T-cell (primary cell): Measurements from ENCODE around the gene ZNF148. TPM values are rescaled to one million over a fixed set of nuclear protein-coding genes. Genes with fewer than 3 reads are reported as not detected.

Experiments
- ATAC-seq, 4 experiments: fragments of 200-7000 bp in 3 of 4; fragments of 150-1000 bp in 1 of 4; cut with Tn5 transposase; replicated peaks in 1 of 4; 1 replicate in 3 of 4; 2 replicates in 1 of 4; pipeline ENCODE4 v1.10.0; 2021; ENCODE audit warnings: moderate library complexity in 3 of 4, mild to moderate bottlenecking in 2 of 4, moderate number of reproducible peaks in 1 of 4
- CTCF ChIA-PET, 2 donors: fragments of 300-600 bp; sonication (Branson Sonifier 250); formaldehyde crosslinking; loops; one replicate each; lab custom pipeline; 2022; ENCODE audit warnings: antibody characterized with exemption in 2 of 2; lab: Charles Lee
- POLR2A ChIA-PET, 2 donors: fragments of 300-600 bp; sonication (Branson Sonifier 250); formaldehyde crosslinking; loops; one replicate each; lab custom pipeline; 2022; ENCODE audit warnings: antibody characterized with exemption in 2 of 2; lab: Charles Lee
- DNase-seq, 35 experiments: peaks; one replicate each; pipeline versions ENCODE4 v3.0.0 to v3.0.0-alpha.2; 2013 to 2023
- H3K27ac ChIP-seq: one replicate; pipeline ENCODE4 v1.5.1; 2013; ENCODE audit warnings: low read length
- H3K27me3 ChIP-seq, 2 experiments: replicated peaks in 1 of 2; 1 replicate in 1 of 2; 2 replicates in 1 of 2; pipeline versions ENCODE4 v1.6.1 to v1.7.0; 2013; ENCODE audit warnings: low read length in 1 of 2, mixed read lengths in 1 of 2; ENCODE audit not compliant: control insufficient read depth in 2 of 2, insufficient read depth in 2 of 2; ENCODE audit errors: extremely low read depth in 1 of 2
- H3K36me3 ChIP-seq, 2 donors: 1 replicate in 1 of 2; 2 replicates in 1 of 2; pipeline versions ENCODE4 v1.6.1 to v1.7.0; 2013; ENCODE audit warnings: low read length in 1 of 2; ENCODE audit not compliant: control insufficient read depth in 2 of 2, insufficient read depth in 1 of 2; ENCODE audit errors: extremely low read depth in 1 of 2
- H3K4me1 ChIP-seq, 2 experiments: 1 replicate in 1 of 2; 2 replicates in 1 of 2; pipeline versions ENCODE4 v1.6.1 to v1.7.0; 2013; ENCODE audit warnings: low read length in 2 of 2, mixed read lengths in 1 of 2; ENCODE audit not compliant: insufficient read depth in 2 of 2, control insufficient read depth in 1 of 2; ENCODE audit errors: extremely low read depth in 1 of 2
- H3K4me3 ChIP-seq, 2 donors: 1 replicate in 1 of 2; 2 replicates in 1 of 2; pipeline versions ENCODE4 v1.5.1 to v1.7.0; 2013; ENCODE audit warnings: mild to moderate bottlenecking in 2 of 2, low read length in 1 of 2, moderate library complexity in 1 of 2; ENCODE audit not compliant: control insufficient read depth in 1 of 2; ENCODE audit errors: extremely low read depth in 1 of 2
- H3K9me3 ChIP-seq: 2 replicates; pipeline ENCODE4 v1.7.0; 2013
- H3K27ac Mint-ChIP-seq, 2 donors: one replicate each; pipeline ENCODE4 v1.8.0; 2020 to 2021; ENCODE audit warnings: mild to moderate bottlenecking in 2 of 2, mixed read lengths in 2 of 2
- H3K27me3 Mint-ChIP-seq, 2 donors: one replicate each; pipeline ENCODE4 v1.8.0; 2021 to 2022; ENCODE audit warnings: mixed read lengths in 2 of 2
- H3K36me3 Mint-ChIP-seq: one replicate; pipeline ENCODE4 v1.8.0; 2021; ENCODE audit warnings: mixed read lengths
- H3K4me1 Mint-ChIP-seq, 3 donors: one replicate each; pipeline ENCODE4 v1.8.0; 2020 to 2022; ENCODE audit warnings: mixed read lengths in 3 of 3, mild to moderate bottlenecking in 1 of 3
- H3K4me3 Mint-ChIP-seq, 3 donors: one replicate each; pipeline ENCODE4 v1.8.0; 2020 to 2022; ENCODE audit warnings: mild to moderate bottlenecking in 3 of 3, mixed read lengths in 3 of 3, moderate library complexity in 3 of 3
- H3K9me3 Mint-ChIP-seq, 3 donors: one replicate each; pipeline ENCODE4 v1.8.0; 2020 to 2022; ENCODE audit warnings: mixed read lengths in 3 of 3
- whole genome bisulfite sequencing: methylation state at CpG from one replicate; pipeline ENCODE4 v1.1.5; 2013; ENCODE audit warnings: missing lambda C conversion rate; ENCODE audit not compliant: insufficient coverage; 5-methylcytosine and 5-hydroxymethylcytosine counted together
- total RNA-seq, 35 experiments: library from RNA in 6 of 35; stranded (reverse) in 6 of 35; fragments of 120-200 nt in 1 of 35; gene quantifications; one replicate each; pipeline versions ENCODE4 v1.2.1 to v1.2.4 and lab custom pipeline; 2013 to 2026

ZNF148 gene
- total RNA-seq, 5 donors from 2014 or later (not counting 1 experiment from before 2014, with no cell fraction given) = 46.5 to 50.6 (median 50.4) TPM

GRCh38 chr3:125213364-125213755, 161.8 kb downstream of the ZNF148 start:
- H3K27ac Mint-ChIP-seq = no peak overlapping the region
- H3K4me1 ChIP-seq = peaks cover 0 to 14% of the 10 kb centered on the region in 2 experiments
- H3K4me3 ChIP-seq = no peak overlapping the region
- ChIA-PET POLR2A (no interaction called here), CTCF (interaction anchor here in 1 of 2 donors (0.6 kb wide), 1 partner anchor 34 kb away, joined by 4 read pairs; no protein-coding TSS in a partner anchor)
- no peaks in the 10 kb centered on the region for H3K36me3 ChIP-seq
- no peaks in the 10 kb centered on the region for H3K36me3 Mint-ChIP-seq
- peaks cover 11 to 37% of the 10 kb centered on the region in 2 experiments for H3K27me3 ChIP-seq
- H3K4me3 Mint-ChIP-seq = peak overlapping the region in 2 of 3 donors; percentile 6 to 25
- no peaks in the 10 kb centered on the region for H3K9me3 Mint-ChIP-seq
- H3K9me3 ChIP-seq = no peaks in the 10 kb centered on the region
- H3K27ac ChIP-seq = no peak overlapping the region
- peaks cover 48 to 53% of the 10 kb centered on the region in 2 donors for H3K27me3 Mint-ChIP-seq
- no peak for ATAC-seq
- 100% methylated on average over 3 of the region's 4 CpGs for WGBS
- no peak for DNase-seq
- H3K4me1 Mint-ChIP-seq = peaks cover 8 to 16% (median 12%) of the 10 kb centered on the region in 3 donors

DNA sequence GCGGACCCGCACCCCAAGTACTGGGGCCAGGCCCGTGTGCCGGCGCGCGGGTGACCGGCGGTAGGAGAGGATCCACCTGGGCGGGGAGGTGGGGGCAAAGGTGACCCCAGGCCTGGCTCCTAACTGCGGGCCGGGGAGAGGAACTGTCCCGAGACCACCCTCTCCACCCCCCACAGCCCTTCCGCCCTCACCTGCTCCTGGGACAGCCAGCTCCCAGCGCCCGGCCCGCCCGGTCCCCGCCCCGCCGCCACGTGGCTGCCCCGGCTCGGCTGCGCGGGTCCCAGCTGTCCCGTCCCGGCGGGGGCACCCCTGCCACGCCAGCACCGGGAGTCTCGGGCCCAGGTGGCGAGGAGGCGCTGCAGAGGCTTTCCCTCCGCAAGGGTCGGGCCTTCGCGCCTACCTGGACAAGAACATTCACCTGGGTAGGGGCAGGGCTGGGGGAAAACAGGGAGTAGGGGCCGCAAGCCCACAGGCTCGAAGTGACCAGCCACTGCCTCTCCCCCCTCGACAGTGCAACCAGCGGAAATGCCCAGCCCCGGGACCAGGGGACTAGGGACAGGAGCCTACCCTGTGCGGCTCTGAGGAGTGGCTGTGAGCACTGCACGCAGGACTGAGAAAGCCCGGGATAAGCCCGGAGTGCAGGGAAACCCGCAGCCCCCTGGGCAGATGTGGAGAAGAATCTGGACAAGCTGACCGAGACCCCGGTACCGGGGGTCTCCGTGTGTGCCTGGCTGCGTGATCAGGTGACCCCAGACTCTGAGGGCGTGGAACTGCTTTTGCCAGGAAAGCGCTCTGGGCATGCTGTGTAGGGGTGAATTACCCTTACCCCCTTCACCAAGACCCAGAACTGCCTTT, 162.4 kb downstream of the ZNF148 start, which contains the start of gene SLC12A8:
SLC12A8 (minus strand) TSS at position 240 of the 855 bp plus-strand sequence. CDS start 1,399 bp downstream, outside the sequence.
- POLR2A ChIA-PET = no interaction called here
- peak within 1 kb of the TSS in 1 of 2 donors; percentile 56 for H3K4me3 ChIP-seq

GRCh38 chr3:125212091-125212508, 163.0 kb downstream of the ZNF148 start:
- DNase-seq = no peak
- Mint-ChIP-seq H3K27me3 (peaks cover 53 to 54% of the 10 kb centered on the region in 2 donors), H3K9me3 (no peaks in the 10 kb centered on the region), H3K4me3 (peak overlapping the region; percentile 26 to 65 (median 62)), H3K4me1 (peaks cover 8 to 16% (median 12%) of the 10 kb centered on the region in 3 donors), H3K36me3 (no peaks in the 10 kb centered on the region), H3K27ac (no peak overlapping the region)
- peak; percentile 13 to 45 (median 28) for ATAC-seq
- H3K36me3 ChIP-seq = no peaks in the 10 kb centered on the region
- no peak overlapping the region for H3K27ac ChIP-seq
- H3K4me3 ChIP-seq = peak overlapping the region in 1 of 2 donors; percentile 56
- WGBS = 18% methylated on average over 22 of the region's 28 CpGs
- no peaks in the 10 kb centered on the region for H3K9me3 ChIP-seq
- ChIA-PET POLR2A (no interaction called here), CTCF (no interaction called here)
- peaks cover 0 to 14% of the 10 kb centered on the region in 2 experiments for H3K4me1 ChIP-seq
- H3K27me3 ChIP-seq = peaks cover 11 to 41% of the 10 kb centered on the region in 2 experiments

More for the DNA sequence above, 162.4 kb downstream of the ZNF148 start, which contains the start of gene SLC12A8:
- H3K4me1 Mint-ChIP-seq = peaks cover 8 to 16% (median 12%) of the 10 kb centered on the region in 3 donors
- peaks cover 50 to 53% of the 10 kb centered on the region in 2 donors for H3K27me3 Mint-ChIP-seq
- H3K27ac Mint-ChIP-seq = no peak within 1 kb of the TSS
- Histone ChIP-seq H3K27me3 (peaks cover 11 to 41% of the 10 kb centered on the region in 2 experiments), H3K27ac (no peak within 1 kb of the TSS), H3K36me3 (no peaks in the 10 kb centered on the region), H3K9me3 (no peaks in the 10 kb centered on the region), H3K4me1 (peaks cover 0 to 14% of the 10 kb centered on the region in 2 experiments)
- peak within 1 kb of the TSS; percentile 26 to 65 (median 62) for H3K4me3 Mint-ChIP-seq
- no peaks in the 10 kb centered on the region for H3K9me3 Mint-ChIP-seq
- DNase-seq (no peak), ATAC-seq (peak; percentile 31 to 45 (median 38))
- CTCF ChIA-PET = interaction anchor here in 1 of 2 donors (0.6 kb wide), 1 partner anchor 34 kb away, joined by 4 read pairs; no protein-coding TSS in a partner anchor
- 4% methylated on average over 35 of the region's 55 CpGs for WGBS
- no peaks in the 10 kb centered on the region for H3K36me3 Mint-ChIP-seq

DNA sequence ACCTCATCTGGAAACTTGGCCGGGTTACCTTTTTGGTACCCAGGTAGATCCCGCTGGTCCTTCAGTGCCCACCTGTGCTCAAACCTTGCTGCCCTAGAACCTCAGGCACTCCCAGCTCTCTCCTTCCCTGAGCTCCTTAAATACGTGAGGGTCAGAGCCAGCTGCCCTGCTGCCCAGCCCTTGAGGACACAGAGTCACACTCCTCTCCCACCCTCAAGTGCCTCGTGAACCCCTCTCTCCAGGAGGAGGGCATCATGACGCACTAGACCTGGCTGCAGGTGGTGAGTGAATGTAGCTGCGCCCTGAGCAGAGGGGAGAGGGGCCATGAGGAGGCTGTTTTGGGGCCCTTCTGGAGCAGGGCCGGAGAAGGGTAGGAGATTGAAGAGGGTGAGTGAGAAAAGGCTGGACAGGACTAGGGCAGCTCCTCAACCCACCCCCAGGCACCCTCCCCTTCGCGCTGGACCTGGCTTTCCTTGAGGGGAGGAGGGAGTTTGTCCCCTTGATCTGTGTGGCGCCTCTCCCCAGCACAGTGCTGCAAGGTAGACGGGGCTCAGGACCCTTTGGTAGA, 163.5 kb downstream of the ZNF148 start:
- no peak overlapping the region for H3K27ac ChIP-seq
- CTCF ChIA-PET = interaction anchor here in 1 of 2 donors (0.5 kb wide), 1 partner anchor 160 kb away, joined by 3 read pairs; no protein-coding TSS in a partner anchor
- H3K27me3 ChIP-seq = peaks cover 11 to 41% of the 10 kb centered on the region in 2 experiments
- peaks cover 8 to 16% (median 12%) of the 10 kb centered on the region in 3 donors for H3K4me1 Mint-ChIP-seq
- no peaks in the 10 kb centered on the region for H3K9me3 Mint-ChIP-seq
- peaks cover 53 to 55% of the 10 kb centered on the region in 2 donors for H3K27me3 Mint-ChIP-seq
- no peak overlapping the region for H3K27ac Mint-ChIP-seq
- H3K4me1 ChIP-seq = peaks cover 0 to 14% of the 10 kb centered on the region in 2 experiments
- no peaks in the 10 kb centered on the region for H3K9me3 ChIP-seq
- no peak for ATAC-seq
- H3K36me3 ChIP-seq = no peaks in the 10 kb centered on the region
- H3K4me3 Mint-ChIP-seq = peak overlapping the region; percentile 26 to 65 (median 62)
- POLR2A ChIA-PET = no interaction called here
- H3K36me3 Mint-ChIP-seq = no peaks in the 10 kb centered on the region
- 78% methylated on average over 4 of the region's 11 CpGs for WGBS
- H3K4me3 ChIP-seq = no peak overlapping the region
- DNase-seq = no peak

- ATAC-seq = no peak
- CTCF ChIA-PET = interaction anchor here (0.5 kb wide), 2 partner anchors 91 to 177 kb away, joined by 3 to 5 read pairs; no protein-coding TSS in a partner anchor
These were observed 167.1 kb downstream of the ZNF148 start for GRCh38 chr3:125207949-125208568.

More at GRCh38 chr3:125207949-125208568, 167.1 kb downstream of the ZNF148 start:
- no peaks in the 10 kb centered on the region for H3K36me3 Mint-ChIP-seq
- H3K9me3 Mint-ChIP-seq = no peaks in the 10 kb centered on the region
- H3K4me1 ChIP-seq = peaks cover 0 to 14% of the 10 kb centered on the region in 2 experiments
- peaks cover 30 to 42% of the 10 kb centered on the region in 2 donors for H3K27me3 Mint-ChIP-seq
- H3K27ac Mint-ChIP-seq = no peak overlapping the region
- no peaks in the 10 kb centered on the region for H3K36me3 ChIP-seq
- POLR2A ChIA-PET = no interaction called here
- peaks cover 2 to 30% of the 10 kb centered on the region in 2 experiments for H3K27me3 ChIP-seq
- no peak for DNase-seq
- 100% methylated on average over 1 of the region's 1 CpG for WGBS
- H3K27ac ChIP-seq = no peak overlapping the region
- H3K4me3 ChIP-seq = no peak overlapping the region
- no peak overlapping the region for H3K4me3 Mint-ChIP-seq
- H3K4me1 Mint-ChIP-seq = peaks cover 0 to 4% (median 3%) of the 10 kb centered on the region in 3 donors
- H3K9me3 ChIP-seq = no peaks in the 10 kb centered on the region
